GM18526 (cell line): Measurements from ENCODE around the gene SIK3.

ENCODE experiments used
- POLR2A ChIP-seq: IDR thresholded peaks from 3 replicates; pipeline ENCODE4 v1.6.1; 2011; ENCODE audit not compliant: insufficient read length; ENCODE audit errors: extremely low read depth

The SIK3 gene

DNA sequence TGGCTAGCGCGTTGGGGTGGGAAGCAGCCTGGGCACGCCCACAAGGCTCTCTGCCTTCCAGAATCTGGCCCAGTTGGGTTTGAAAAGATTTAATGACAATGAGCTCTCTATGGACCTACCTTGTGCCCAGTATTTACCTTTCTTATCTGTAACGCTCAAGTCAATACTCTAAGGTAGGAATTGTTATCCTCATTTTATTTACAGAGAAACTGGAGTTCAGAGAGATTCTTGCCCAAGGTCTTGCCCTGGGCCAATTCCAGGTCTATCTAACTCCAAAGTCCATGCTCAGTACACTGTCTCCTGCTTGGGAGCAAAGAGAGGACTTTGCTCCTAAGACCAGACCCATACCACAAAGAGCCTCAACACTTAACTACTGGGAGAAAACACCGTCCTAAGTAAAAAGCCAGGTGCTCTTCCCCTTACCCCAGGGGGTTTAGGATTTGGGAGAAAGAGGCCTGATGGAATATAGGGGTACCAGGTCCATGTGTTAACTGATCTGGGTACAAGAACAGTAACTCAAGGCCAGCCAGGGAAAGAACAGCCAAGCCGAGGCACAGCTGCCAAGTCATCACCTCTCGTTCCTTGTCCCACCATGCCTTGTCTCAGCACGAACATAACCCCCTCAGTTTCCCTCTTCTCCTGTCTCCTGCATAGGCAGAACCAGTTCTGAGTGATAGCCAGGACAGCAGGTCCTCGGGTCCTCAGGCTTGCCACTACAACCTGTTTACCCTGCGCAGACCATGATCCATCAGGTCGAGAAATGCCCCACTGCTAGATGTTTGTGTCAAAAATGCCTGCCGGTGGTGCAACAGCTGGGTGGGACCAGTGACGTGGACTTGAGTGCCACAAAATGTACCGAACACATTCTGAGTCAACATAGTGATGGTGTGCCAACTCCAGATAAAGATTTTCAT is 289.7 kb downstream of the SIK3 start:
- no peak for TF ChIP-seq POLR2A

DNA sequence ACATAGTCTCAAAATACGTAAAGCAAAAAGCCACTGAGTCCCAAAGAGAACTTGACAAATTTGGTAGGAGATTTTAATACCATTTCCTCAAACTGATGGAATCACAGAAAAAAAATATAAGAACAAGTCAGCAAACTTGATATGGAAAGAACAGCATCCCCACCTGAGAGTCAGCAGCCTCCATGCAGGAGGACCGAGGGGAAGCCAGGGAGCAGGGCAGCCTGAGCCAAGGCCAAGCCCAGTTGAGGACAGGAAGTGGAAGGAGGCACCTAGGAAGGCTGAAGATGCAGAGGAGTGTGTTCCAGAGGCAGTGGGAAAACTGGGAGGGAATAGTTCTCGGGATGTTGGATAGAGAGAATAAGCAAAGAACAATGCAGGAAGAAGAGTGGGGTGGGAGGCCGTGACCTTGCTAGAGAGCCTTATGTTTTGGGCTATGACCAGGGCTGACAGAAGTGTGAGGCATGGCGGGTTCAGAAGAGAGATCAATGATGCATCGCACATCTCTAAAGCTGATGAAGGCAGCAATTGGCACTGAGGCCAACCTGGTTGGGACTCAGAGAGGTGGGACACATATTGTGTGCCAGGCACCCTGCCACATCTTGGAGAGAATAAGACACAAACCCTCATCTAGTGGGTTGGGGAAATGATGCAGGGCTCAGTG is 290.5 kb downstream of the SIK3 start:
- no peak for TF ChIP-seq POLR2A

DNA sequence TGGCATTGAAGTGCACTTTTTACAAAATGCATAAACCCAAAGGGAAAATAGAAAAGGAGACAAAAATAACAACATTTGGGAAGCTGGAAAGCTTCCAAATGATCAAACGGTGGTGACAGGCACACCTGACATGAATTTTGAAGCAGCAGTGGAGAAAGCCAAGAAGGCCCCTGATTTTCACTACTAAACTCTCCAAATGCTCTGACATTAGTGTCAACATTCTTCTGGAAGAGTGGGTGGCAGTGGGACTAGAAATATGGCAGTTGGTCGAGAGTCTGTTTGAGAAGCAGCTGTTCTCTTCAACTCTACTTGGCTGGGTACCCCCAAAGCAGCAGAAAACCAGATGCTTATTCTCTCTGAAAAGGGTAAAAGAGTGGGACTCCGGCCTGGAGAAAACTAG is 294.2 kb downstream of the SIK3 start:
- no peak for TF ChIP-seq POLR2A

DNA sequence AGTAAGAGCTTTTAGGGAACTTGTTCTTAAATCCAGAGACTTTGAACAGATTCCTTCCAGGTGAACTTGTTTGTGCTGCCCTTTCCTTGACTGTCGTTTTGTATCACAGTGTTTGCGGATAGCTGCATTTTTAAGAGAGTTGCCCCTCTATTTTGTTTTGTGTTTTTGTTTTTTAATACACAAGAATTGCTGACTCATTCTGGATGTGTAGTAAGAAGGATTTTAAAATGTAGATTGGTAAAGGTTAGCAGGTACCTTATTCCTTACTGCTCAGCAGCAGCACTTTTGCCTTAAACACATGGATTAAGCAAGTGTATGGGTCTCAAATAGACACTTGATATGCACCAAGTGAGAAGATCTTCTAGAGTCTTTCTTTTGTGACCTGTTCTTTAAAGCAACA is 297.6 kb downstream of the SIK3 start:
- TF ChIP-seq POLR2A, result no peak

DNA sequence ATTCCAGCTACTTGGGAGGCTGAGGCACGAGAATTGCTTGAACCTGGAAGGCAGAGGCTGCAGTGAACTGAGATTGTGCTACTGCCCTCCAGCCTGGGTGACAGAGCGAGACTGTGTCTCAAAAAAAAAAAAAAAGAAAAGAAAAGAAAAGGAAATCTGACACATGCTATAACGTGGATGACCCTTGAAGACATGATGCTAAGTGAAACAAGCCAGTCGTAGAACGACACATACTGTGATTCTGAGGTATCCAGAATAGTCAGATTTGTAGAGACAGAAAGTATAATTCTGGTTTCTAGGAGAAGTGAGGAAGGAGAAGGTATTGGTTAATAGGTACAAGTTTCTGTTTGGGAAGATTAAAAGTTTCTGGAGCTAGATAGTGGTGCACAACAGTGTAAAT is 299.9 kb downstream of the SIK3 start:
- TF ChIP-seq POLR2A, result no peak

DNA sequence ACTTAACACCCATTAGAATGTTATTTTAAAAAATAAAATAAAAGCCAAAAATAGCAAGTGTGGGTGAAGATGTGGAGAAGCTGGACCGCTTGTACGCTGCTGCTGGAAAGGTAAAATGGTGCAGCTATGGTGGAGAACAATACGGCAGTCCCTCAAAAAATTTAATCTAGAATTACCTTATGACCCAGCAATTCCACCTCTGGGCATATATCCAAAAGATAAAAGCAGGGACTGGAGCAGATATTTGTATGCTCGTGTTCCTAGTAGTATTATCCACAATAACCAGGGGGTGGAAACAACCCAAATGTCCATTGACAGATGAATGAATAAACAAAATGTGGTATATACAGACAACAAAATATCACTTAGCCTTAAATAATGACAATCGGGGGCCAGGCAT is 300.4 kb downstream of the SIK3 start:
- TF ChIP-seq POLR2A, result no peak

DNA sequence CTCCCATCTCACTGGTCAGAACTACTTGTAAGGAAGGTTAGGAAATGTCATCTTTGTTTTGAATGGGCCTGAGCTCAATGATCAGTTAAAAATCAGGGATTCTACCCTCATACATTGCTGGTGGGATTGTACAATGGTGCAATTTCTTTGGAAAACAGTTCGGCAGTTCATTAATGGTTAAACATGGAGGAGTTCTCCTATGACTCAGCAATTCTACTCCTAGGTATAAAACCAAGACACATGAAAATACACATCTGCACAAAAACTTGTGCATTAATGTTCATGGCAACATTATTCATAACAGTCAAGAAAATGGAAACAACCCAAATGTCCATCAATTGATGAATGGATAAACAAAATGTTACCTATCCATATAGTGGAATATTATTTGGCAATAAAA is 301.7 kb downstream of the SIK3 start:
- no peak for TF ChIP-seq POLR2A

DNA sequence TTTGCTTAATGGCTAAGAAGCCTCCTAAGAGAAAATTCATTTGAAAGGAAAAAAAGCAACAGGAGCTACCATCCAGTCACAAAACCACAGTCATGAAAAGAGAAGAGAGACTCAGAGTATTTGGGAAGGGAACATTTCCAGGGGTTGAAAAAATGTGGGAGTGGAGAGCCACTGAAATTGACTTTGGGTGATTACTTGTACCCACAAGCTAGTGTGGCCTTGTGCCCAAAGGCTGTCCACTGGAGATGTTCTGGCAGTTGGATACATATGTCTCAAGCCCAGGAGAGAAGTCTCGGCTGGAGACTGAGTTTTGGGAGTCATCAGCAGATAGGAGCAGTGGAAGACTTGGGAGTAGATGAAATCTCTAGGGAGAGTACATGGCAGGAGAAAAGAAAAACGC is 303.4 kb downstream of the SIK3 start:
- no peak for TF ChIP-seq POLR2A

DNA sequence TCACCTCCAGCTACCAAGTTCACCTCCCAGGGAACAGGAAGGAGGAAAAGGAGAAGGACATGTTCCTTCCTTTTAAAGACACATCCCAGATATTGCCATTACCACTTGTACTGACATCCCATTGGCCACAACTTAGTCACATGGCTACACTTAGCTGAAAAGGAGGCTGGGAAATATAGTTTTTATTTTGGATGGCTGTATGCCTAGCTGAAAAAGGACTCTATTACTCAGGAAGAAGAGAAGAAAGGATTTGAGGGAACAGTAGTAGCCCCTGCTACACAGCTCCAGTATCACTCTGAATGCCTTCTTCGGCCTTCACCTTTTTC is 304.5 kb downstream of the SIK3 start:
- TF ChIP-seq POLR2A, result no peak
